Keratinocyte (primary cell): ENCODE results near the gene ACP7.

ENCODE experiments used
- CTCF ChIP-seq, 3 experiments: IDR thresholded peaks in 1 of 3; conservative IDR thresholded peaks in 1 of 3; optimal IDR thresholded peaks in 1 of 3; 2 replicates in 2 of 3; 3 replicates in 1 of 3; pipeline versions ENCODE3 to v1.5.1; 2011; ENCODE audit warnings: low read length in 3 of 3, mild to moderate bottlenecking in 3 of 3, moderate library complexity in 2 of 3, control low read depth in 1 of 3, inconsistent platforms in 1 of 3; ENCODE audit not compliant: insufficient read depth in 2 of 3; ENCODE audit errors: extremely low read depth in 1 of 3
- EZH2 ChIP-seq: IDR thresholded peaks from one replicate; pipeline ENCODE4 v1.6.1; 2012; ENCODE audit warnings: inconsistent platforms, mild to moderate bottlenecking, low read length, moderate library complexity

GRCh38 chr19:39080431-39080830 is 3.7 kb upstream of the ACP7 start:
- TF ChIP-seq CTCF (optimal IDR thresholded peaks at IDR 0.05 in 1 of 3, IDR thresholded peaks at IDR 0.05 in 1 of 3, conservative IDR thresholded peaks at IDR 0.05 in 1 of 3; ENCODE audit: extremely low read depth in 1 of 3, insufficient read depth in 2 of 3, low read length in 3 of 3) (no peak), EZH2 (no peak)
